LNCaP clone FGC (cell line): ENCODE data around the gene TOX3.

Experiments
- DNase-seq: peaks from one replicate; pipeline ENCODE4 v3.0.0-alpha.2; 2011; ENCODE audit warnings: low read depth
- H3K4me3 ChIP-seq: 2 replicates; pipeline ENCODE4 v1.5.1; 2011; ENCODE audit warnings: mild to moderate bottlenecking, low read depth, low read length, control low read depth
- TF ChIP-seq, protein P1 (sequence below): IDR thresholded peaks from 2 replicates; pipeline ENCODE4 v1.5.1; 2012; ENCODE audit warnings: mild to moderate bottlenecking; ENCODE audit not compliant: control insufficient read depth, insufficient read depth; ENCODE audit errors: extremely low read depth

The TOX3 gene

DNA sequence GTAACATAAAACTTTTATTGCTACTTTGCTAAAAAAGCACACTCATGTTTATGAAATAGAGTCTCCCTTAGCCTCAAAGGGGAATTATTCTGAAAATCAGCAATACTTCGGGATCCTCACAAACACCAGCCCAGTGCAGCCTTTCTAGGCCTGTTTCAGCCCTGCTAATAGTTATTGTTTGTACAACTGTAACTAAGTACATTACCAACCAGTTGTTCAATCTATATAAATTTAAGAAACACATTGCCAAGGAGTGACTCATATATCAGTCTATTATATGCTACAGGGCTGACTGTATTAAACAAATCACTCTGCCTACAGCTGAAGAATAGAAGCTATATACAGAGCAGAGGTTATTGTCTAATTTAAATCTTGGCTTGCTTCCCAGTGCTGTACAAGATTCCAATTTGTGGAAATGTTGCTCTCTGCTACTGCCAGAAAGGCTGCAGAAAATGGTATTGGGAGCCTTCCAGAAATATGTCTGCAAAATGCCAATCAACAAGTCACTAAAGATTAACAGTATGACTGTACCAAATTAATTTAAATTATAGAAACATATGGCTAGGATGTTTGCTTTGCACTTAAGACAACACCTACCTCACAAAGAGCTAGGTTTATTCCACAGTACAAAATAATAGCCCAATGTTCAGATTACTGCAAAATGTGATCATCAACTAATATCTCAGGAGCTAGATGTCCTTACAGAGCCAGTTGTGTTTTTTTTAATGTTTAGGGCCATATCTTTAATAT, 49.7 kb downstream of the TOX3 start:
- TF ChIP-seq, protein P1, sequence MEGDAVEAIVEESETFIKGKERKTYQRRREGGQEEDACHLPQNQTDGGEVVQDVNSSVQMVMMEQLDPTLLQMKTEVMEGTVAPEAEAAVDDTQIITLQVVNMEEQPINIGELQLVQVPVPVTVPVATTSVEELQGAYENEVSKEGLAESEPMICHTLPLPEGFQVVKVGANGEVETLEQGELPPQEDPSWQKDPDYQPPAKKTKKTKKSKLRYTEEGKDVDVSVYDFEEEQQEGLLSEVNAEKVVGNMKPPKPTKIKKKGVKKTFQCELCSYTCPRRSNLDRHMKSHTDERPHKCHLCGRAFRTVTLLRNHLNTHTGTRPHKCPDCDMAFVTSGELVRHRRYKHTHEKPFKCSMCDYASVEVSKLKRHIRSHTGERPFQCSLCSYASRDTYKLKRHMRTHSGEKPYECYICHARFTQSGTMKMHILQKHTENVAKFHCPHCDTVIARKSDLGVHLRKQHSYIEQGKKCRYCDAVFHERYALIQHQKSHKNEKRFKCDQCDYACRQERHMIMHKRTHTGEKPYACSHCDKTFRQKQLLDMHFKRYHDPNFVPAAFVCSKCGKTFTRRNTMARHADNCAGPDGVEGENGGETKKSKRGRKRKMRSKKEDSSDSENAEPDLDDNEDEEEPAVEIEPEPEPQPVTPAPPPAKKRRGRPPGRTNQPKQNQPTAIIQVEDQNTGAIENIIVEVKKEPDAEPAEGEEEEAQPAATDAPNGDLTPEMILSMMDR, result no peak
- DNase-seq, result peak; percentile 93
- H3K4me3 ChIP-seq, result no peak overlapping the region

GRCh38 chr16:52496051-52496876, 50.7 kb downstream of the TOX3 start:
- peak; percentile 89 for DNase-seq
- no peak overlapping the region for H3K4me3 ChIP-seq

GRCh38 chr16:52494621-52495020, 52.3 kb downstream of the TOX3 start:
- no peak overlapping the region for H3K4me3 ChIP-seq
- DNase-seq, result no peak
- TF ChIP-seq, protein P1, result no peak

More at GRCh38 chr16:52496051-52496876, 50.7 kb downstream of the TOX3 start:
- TF ChIP-seq, protein P1, result no peak

DNA sequence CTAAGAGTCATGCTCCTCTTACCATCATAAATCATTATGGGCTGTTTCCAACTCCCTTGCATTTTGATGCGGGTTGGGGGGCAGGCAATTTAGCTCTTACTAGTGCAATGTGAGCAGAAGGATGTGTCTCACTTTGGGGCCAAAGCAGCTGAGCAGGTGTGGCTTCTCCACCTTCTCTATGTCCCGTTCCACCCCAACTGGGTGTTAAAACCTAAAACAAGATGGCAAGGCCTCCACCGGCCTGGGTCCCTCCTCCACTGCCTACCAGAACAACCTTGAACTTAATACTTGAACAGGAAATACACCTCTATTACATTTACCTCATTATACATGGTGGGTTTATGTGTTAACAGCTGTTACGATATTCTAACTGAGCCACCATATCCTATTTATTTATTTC, 52.8 kb downstream of the TOX3 start:
- no peak overlapping the region for H3K4me3 ChIP-seq
- no peak for DNase-seq
- TF ChIP-seq, protein P1, result no peak

- DNase-seq, result no peak
- TF ChIP-seq, protein P1, result no peak
Observed at GRCh38 chr16:52492789-52493357, 54.1 kb downstream of the TOX3 start.

GRCh38 chr16:52491216-52491615, 55.7 kb downstream of the TOX3 start:
- H3K4me3 ChIP-seq, result no peak overlapping the region
- no peak for DNase-seq
- TF ChIP-seq, protein P1, result no peak

More at GRCh38 chr16:52492789-52493357, 54.1 kb downstream of the TOX3 start:
- no peak overlapping the region for H3K4me3 ChIP-seq
